Activated naive CD8-positive, alpha-beta T cell treated with anti-CD3 and anti-CD28 coated beads, Interleukin-2, amount 50 U/mL, for 16 hours (primary cell): ENCODE results near the gene ACTR3C.
"Not testable (repeated sequence)": the region's sequence is repeated elsewhere in the genome, so short reads cannot be mapped to it uniquely, and the experiment has no call there.

ENCODE experiments used
- DNase-seq: peaks from one replicate; pipeline ENCODE4 v3.0.0-alpha.2; 2020; ENCODE audit warnings: low read depth, low spot score

ACTR3C gene

DNA sequence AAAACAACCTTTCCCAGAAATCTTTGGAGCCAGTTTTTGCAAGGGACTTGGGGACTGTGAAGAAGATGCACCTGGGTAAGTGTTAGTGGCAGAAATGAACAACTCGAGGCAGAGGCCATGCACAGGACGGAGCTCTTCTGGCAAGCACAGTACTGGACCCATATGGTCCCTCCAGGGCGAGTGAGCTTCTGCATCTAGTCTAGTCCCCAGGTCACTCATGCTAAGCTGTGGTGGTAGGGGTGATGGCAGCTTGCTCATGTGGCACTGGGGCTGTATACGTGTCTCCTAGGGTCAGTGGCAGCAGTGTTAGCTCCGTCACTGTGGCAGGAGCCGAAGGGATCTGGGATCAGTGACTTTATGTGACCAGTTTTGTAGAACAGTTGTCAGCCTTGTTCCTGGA lies 9.5 kb downstream of the ACTR3C start:
- no peak for DNase-seq

DNA sequence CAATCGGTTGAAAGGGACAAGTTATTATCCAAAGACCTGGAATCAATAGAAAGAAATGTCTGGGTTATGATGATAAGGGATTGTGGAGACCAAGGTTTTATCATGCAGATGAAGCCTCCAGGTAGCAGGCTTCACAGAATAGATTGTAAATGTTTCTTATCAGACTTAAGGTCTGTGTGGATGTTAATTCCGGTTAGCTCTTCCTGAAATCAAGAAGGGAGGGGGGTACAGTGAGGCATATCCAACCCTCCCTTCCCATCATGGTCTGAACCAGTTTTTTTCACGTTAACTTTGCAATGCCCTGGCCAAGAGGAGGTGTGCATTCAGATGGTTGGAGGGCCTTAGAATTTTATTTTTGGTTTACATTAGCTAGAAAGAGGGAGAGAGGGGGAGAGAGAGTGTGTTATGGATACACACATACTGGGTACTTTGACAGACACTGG lies 10.0 kb downstream of the ACTR3C start:
- no peak for DNase-seq

DNA sequence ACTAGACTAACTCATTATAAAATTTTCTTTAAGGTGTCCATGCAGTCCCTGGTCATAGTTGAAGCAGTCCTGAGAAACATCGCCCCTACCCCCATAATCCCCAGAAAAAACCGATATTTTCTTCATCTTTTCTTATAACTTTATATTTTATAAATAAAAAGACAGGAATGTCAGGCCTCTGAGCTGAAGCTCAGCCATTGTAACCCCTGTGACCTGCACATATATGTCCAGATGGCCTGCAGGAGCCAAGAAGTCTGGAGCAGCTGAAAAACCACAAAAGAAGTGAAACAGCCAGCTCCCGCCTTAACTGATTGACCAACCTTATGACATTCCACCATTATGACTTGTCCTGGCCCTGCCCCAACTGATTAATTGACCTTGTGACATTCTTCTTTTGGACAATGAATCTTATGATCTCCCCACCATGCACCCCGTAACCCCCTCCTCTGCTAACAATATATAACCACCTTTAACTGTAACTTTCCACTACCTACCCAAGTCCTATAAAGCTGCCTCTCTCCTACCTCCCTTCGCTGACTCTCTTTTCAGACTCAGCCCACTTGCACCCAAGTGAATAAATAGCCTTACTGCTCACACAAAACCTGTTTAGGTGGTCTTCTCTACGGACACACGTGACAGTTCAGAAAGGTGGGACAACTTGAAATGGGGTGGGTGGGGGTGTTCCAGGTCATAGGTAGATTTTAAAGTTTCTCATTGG lies 10.5 kb downstream of the ACTR3C start:
- DNase-seq: not testable (repeated sequence)

DNA sequence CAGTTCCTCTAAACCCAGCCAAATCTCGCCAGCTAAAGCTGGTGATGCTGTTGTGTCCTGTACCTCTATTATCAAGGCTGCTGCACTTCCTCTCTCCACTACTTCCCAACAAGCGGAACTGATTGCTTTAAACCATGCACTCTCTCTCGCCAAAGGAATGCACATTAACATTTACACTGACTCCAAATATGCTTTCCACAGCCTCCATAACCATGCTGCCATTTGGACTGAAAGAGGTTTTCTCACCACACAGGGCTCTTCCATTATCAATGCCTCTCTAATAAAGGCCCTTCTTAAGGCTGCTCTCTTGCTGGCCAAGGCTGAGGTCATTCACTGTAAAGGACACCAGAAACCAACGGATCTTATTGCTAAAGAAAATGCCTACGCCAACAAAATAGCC lies 11.6 kb downstream of the ACTR3C start:
- no peak for DNase-seq

DNA sequence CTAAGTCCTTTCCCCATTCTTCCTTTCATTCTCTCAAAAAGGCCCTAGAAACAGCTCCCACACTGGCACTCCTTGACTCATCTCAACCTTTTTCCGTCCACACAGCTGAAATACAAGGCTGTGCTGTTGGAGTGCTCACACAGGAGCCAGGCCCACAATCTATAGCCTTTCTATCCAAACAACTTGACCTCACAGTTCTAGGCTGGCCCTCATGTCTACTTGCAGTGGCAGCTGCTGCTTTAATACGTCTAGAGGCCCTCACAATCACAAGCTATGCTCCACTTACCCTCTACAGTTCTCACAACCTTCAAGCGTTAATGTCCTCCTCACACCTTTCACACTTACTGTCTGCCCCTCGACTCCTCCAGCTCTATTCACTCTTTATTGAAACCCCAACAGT lies 12.2 kb downstream of the ACTR3C start:
- DNase-seq: no peak

DNA sequence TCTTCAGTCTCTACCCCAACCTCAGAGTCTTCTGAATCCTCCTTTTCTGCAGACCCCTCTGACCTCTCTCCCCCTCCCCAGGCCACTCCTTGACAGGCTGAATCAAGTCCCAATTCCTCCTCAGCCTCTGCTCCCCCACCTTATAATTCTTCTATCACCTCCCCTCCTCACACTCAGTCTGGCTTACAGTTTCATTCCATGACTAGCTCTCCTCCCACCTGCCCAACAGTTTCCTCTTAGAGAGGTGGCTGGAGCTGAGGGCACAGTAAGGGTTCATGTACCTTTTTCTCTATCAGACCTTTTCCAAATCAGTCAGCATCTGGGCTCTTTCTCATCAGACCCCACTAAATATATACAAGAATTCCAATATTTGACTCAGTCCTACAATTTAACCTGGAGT lies 14.8 kb downstream of the ACTR3C start:
- no peak for DNase-seq

DNA sequence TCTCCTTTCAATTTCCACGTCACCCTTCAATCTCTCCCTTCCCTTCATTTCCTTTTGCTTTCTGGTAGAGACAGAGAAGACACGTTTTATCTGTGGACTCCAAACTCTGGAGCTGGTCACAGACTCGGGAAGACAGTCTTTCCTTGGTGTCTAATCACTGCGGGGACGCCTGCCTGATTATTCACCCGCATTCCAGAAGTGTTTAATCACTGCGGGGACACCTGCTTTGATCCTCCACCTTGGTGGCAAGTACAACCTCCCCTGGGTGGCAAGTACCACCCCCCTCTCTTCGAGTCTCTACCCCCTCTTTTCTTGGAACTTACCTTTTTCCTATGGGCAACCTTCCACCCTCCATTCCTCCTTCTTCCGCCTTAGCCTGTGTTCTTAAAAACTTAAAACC lies 15.4 kb downstream of the ACTR3C start:
- no peak for DNase-seq

DNA sequence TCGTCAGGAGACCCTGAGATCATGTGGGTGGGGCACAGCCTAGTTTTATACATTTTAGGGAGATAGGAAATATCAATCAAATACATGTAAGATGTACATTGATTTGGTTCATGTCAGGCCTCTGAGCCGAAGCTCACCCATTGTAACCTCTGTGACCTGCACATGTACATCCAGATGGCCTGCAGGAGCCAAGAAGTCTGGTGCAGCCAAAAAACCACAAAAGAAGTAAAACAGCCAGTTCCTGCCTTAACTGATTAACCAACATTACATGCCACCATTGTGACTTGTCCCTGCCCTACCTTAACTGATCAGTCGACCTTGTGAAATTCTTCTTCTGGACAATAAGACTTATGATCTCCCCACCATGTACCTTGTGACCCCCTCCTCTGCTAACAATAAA lies 16.2 kb downstream of the ACTR3C start:
- DNase-seq: no peak

DNA sequence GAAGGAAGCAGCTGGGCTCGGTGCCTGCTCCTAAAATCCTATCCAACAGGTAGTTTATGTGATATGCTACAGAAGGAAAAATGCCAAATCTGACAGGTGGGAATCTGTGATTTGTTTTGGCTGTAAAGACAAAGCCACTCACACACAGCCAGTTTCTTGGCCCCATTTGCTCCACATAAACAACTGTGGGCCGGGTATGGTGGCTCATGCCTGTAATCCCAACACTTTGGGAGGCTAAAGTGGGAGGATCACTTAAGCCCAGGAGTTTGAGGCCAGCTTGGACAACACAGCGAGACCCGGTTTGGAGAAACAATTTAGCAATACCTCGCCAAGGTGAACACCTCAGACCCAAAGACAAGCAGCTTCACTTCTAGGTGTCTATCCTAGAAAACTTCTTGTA lies 17.0 kb downstream of the ACTR3C start:
- not testable (repeated sequence) for DNase-seq

DNA sequence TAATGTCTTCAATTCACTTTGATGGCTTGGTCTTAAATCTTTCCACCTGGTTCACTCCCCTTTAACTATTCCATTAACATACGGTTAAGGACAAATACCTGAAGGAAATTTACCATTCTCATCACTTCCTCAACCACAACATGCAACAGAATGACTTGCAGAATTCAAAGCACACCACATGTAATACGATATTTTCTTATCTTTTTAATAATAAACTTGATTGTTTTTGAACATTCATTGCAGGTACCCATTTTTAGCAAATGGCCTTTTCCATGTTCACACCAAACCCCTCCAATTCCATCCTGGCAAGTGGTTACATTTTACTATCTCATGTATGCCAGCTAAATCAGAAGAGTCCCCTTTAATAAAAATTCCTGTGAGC lies 17.5 kb downstream of the ACTR3C start:
- DNase-seq: not testable (repeated sequence)

DNA sequence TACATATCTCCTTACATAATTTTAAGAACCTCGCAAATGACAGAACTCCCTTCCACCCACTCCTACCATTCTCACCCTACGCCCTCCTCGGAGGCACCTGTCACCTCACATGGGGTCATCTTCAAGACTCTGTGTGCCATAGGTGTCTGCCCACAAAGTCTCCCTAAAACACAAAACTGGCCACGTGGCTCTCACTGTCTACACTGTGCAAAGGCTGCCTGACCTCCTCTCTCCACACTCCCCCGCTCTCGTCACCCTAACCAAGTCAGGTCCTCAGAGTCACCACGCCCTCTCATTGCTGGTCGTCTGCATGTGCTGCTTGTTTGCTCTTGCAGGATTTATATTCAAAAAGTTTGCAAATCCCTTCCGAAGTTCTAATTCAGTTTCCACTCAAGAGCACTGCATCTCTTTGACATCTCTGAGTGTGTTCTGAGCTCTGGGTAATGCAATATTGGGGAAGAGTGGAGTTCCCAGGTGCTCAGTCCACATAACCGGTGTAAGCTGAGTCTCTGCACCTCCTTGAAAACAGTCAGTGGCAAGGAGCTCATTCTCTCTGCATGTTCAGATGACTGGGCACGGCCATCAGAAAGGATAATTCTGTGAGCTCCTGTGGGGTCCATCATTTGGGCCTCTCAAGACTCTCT lies 18.0 kb downstream of the ACTR3C start:
- DNase-seq: not testable (repeated sequence)

DNA sequence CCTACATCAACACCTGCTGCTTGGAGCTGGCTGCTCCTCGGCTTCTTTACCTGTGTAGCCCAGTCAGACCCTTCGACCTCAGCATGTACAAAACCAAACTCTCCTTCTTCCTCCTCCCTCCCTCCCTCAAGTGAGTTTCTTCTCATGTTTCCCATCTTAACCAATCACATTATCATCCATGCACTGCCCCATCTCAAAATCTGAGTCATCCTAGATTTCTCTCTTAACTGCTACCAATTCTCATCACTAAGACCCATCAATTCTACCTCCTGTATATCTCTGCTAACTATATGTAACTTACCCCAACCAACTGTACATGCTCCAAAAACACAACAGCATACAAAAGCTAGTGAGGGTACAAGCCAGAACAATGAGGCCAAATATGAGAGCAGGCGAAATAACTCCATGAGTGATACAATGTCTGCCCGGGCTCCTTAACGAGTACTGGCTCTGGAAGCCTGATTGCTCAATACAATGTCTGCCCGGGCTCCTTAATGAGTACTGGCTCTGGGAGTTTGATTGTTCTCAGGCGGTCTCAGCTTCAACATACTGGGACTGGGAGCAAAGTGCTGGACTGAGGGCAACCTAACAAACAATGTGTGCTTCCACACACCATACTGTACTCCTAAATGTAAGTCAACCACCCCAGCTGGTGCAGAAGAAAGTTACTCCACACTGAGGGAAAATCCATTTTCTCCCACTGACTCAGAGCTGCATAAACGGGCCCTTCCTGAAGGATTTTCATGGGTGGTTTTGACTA lies 18.7 kb downstream of the ACTR3C start:
- DNase-seq: not testable (repeated sequence)

DNA sequence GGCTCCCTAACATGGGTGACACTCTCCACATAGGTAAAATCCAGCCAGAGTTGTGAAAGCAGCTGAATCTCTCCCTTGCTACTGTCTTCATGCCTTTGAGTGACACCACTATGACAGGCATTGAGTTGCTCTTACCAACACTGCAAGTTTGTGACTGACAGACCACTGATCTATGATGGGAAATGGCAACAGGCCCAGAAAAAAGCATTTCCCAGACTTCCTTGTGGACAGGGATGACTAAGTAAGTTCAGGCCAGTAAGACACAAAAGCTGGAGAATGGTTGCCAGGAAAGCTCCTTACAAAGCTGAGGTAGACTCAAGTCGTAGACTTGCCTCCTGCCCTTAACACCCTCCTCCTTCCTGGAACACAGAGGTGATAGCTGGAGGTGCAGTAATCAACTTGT lies 20.4 kb downstream of the ACTR3C start:
- not testable (repeated sequence) for DNase-seq

DNA sequence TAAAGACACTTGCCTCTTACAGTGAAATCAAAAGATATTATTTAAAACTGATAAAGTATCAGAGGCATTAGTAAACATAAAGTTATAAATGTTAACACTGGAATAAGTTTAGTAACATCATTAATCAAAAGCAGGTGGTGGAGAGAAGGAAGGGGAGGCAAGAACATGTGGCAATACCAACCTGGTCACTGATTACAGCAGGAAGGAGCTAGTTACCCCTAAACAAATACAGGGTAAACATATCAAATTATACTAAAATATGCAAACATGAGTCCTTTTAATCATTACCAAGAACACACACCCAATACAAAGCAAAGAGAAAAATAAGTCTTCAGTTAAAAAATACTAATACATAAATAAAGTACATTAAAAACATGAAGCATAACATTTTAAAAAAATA lies 25.4 kb downstream of the ACTR3C start:
- not testable (repeated sequence) for DNase-seq

DNA sequence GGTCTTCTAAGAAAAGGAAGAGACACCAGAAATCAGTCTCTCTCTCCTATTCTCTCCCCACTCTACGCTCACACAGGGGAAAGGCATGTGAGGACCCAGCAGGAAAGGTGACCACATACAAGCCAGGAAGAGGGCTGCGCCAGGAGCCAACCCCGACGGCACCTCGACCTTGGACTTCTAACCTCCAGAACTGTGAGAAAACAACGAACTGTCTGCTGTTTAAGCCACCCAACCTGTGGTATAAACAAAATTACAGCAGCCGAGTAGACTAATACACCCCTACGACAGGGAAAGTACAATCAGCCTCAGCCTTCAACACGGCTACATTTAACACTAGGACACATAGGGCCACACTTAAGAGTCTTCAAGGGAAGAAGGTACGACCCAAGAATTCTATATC lies 26.5 kb downstream of the ACTR3C start:
- not testable (repeated sequence) for DNase-seq

DNA sequence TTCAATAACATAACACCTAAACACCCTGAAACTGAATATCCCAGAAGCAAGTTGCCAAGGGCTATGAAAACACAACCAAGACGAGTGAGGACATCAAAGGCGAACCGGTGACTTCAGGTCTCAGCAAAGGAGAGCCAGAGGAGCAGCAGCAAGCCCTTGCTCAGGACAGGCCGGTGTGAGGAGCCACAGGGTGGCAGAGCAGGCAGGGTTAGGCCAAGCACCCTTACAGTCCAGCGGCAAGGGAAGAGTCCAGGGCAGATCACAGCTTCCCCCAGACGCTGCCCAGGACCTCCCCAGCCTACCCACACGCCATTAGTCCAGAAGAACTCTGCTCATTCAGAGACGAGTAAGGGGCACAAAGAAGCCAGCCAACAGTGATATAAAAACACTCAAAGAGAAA lies 27.7 kb downstream of the ACTR3C start:
- not testable (repeated sequence) for DNase-seq

DNA sequence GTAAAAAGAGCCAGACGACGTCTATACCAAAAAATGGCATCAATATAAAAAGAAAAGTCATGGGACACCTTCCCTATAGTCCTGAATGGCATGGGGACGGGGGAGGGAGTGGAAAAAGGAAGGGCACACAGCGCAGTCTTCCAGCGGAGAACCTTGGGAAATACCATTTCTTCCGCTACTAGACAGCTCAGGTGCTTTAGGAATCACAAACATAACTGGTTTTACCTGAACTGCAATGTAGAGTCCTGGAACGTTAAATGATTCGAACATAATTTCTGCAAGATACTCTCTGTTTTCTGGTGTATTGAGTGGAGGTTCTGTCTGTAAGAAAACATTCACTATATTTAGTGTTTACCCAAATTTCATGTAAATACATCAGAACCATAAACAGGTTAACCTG lies 28.3 kb downstream of the ACTR3C start:
- not testable (repeated sequence) for DNase-seq

DNA sequence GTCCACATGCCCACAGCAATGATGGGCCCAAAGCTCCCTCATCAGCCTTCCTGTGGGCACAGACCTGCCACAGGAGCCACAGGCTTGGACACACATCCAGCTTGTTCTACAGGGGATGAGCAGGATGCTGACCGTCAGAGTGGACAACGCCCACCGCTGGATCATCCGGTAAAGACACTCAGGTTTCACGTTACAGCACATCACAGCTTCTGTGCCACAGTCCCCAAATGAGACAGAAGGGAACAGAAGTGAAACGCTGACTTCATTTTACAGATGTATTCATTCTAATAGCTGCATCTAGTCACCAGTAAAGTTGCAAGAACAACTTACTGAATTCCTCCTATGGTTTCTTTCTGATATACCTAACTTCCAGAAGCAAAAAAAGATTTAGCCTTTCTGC lies 33.0 kb downstream of the ACTR3C start:
- not testable (repeated sequence) for DNase-seq

DNA sequence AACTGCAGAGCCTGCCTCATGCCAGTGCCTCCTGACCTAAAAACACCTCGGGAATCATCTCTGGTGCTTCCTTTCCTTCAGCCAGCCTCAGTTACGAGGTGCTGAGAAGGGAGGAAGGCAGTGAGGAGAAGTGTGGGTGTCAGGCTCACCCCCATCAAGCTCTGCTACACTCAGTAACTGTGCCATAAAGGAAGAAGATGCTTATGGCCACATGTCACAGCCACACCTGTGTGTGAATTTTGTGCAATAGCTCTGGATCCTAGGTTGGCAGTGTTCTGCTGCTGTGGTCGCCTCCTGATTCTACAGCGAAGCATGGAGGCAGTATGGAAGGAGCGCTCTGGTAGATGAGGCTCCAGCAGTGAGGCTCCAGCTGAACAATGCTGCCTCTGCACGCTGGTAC lies 34.5 kb downstream of the ACTR3C start:
- not testable (repeated sequence) for DNase-seq

DNA sequence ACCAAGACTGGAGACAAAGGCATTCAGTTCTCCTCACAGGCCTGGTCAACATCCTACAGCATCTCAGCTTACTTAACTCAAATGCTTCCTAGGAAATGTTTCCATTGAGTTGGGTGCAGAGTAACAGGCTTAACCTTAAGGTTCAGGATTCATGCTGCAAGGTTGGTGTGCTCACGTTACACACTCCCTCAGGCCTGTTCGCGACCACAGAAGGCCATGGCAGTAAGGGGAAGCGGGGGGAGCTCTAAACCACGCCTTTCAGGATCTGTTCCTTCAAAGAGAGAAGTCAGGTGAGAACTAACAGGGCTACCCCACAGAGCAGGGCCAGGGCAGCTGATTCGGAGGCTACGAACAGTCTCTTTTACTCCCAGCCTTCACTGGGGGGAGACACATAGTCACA lies 35.5 kb downstream of the ACTR3C start:
- not testable (repeated sequence) for DNase-seq

DNA sequence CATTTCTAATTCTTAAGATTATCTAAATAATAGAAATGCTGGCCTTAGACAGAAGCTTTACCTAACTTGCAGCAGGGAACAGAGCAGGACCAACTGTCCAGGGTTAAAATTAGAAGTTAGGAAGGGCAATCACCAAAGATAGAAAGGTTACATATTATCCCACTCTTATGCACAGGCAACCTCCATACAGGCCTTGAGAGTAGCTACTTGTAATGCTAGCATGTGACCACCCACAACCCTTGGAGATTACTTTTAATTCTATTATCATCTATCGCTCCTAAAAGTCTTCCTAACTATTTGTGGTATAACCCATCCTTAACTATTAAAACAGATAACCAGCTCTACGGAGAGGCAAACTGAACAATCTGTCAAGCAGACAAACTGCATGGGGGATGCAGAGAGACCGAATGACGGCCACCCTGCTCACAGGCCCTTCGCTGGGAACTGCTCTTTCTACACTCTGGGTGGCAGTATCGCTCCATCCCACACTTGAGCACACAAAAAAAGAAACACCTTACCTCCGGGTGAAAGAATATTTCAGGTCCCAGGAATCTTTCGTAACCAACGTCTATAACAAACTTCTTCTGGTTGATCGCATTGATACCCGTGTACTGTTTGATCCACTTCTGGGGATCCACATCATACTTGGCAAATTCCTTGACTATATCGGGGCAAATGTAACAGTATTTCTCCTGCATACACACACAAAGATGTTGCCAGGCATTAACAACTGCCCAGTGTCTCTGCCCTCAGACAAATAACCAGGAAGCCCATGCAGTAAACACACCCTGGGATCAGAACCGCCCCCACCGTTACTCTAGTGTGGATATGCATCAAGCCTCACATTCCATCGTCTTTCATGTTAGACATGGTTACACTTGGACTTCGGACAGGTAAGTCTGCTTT lies 37.2 kb downstream of the ACTR3C start:
- not testable (repeated sequence) for DNase-seq

DNA sequence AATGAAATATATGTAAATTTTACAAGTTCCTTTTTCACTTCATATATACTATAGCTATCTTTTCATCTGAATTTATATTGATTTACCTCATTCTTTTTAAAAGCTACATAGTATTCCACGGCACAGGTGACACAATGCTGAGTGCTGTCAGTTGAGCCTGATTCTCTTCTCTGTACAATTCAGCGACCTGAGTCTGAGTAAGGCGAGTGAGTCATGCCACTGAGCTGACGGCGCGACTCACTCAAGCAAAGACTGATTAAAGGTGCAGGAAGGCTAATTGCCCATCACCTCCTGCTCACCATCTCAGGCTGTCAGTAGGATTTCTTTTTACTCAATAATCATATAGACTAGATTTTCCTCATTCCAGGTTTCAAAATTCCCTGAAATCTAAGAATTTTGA lies 39.7 kb downstream of the ACTR3C start:
- DNase-seq: not testable (repeated sequence)
